Lower lobe of right lung (tissue), 2 donors: ENCODE measurements around the gene KRT73. TPM values are rescaled to one million over a fixed set of nuclear protein-coding genes. Genes with fewer than 3 reads are reported as not detected.

Source experiments
- ATAC-seq, 2 donors: fragments of 200-7000 bp; cut with Tn5 transposase; one replicate each; pipeline ENCODE4 v1.9.1; 2020 to 2022; ENCODE audit warnings: mild to moderate bottlenecking in 2 of 2, moderate library complexity in 2 of 2
- DNase-seq: peaks from one replicate; pipeline ENCODE4 v3.0.0-alpha.2; 2020
- H3K27ac ChIP-seq: fragments of 200-600 bp; one replicate; pipeline ENCODE4 v1.8.0; 2022
- H3K27me3 ChIP-seq: fragments of 200-600 bp; one replicate; pipeline ENCODE4 v1.8.0; 2022; ENCODE audit warnings: low read depth
- H3K36me3 ChIP-seq: fragments of 200-600 bp; one replicate; pipeline ENCODE4 v1.8.0; 2022; ENCODE audit warnings: mild to moderate bottlenecking
- H3K4me1 ChIP-seq: fragments of 200-600 bp; one replicate; pipeline ENCODE4 v1.8.0; 2022
- H3K4me3 ChIP-seq: fragments of 200-600 bp; one replicate; pipeline ENCODE4 v1.8.0; 2022; ENCODE audit warnings: mild to moderate bottlenecking
- H3K9me3 ChIP-seq: fragments of 200-600 bp; one replicate; pipeline ENCODE4 v1.8.0; 2022
- CTCF ChIP-seq: fragments of 200-600 bp; IDR thresholded peaks from one replicate; pipeline ENCODE4 v1.8.0; 2022; ENCODE audit warnings: antibody characterized with exemption, mild to moderate bottlenecking
- intact Hi-C: fragments of 100-400 bp; cut with DNase I; formaldehyde crosslinking; loops from one replicate; pipeline ENCODE4 v1.11.0; 2022
- total RNA-seq: library from RNA; stranded (reverse); fragmentation: NEBNext Ultra II Directional; extraction: Animal tissue kit (Norgen Biotek cat#: 25700); gene quantifications from one replicate; pipeline ENCODE4 v1.2.1, GENCODE V29; 2021
- donor health status: DM: no; HTN: yes; CAD: no; lungs with severe emphysema.

Gene KRT73
- total RNA-seq, 1 donor from 2014 or later, result not detected

- peaks cover 8% of the 10 kb centered on the region for H3K27me3 ChIP-seq
- no peaks in the 10 kb centered on the region for H3K36me3 ChIP-seq
- H3K9me3 ChIP-seq, result no peaks in the 10 kb centered on the region
- DNase-seq, result no peak
- intact Hi-C loops, result no loop called here
- no peak overlapping the region for H3K4me3 ChIP-seq
- no peak for TF ChIP-seq CTCF
- no peak for ATAC-seq
- no peaks in the 10 kb centered on the region for H3K4me1 ChIP-seq
- no peak overlapping the region for H3K27ac ChIP-seq
Measured at GRCh38 chr12:52641468-52641867, 23.1 kb upstream of the KRT73 start.

DNA sequence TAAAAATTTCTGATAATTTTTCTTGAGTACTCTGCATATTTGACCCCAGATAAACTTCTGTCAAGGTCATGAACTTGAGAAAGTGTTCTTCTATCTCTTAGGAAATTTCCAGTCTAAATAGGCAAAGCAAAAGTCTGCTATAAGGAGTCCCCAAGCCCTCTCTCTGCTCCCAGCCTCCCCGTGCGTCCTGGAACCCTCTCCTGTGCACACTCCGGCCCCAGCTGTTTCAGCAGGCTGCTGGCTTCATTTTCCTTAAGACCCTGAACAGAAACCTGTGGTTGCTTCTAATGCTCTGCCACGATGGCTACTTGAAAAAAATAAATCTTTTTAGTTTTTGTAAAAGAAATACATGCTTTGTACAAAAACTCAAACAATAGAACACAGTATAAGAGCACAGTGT, 18.9 kb upstream of the KRT73 start:
- Histone ChIP-seq H3K4me1 (no peaks in the 10 kb centered on the region), H3K27me3 (peaks cover 1% of the 10 kb centered on the region), H3K4me3 (no peak overlapping the region), H3K27ac (no peak overlapping the region), H3K36me3 (no peaks in the 10 kb centered on the region), H3K9me3 (no peaks in the 10 kb centered on the region)
- ATAC-seq (no peak), DNase-seq (no peak)
- intact Hi-C loops, result no loop called here
- TF ChIP-seq CTCF, result no peak

- Histone ChIP-seq H3K4me3 (no peak overlapping the region), H3K4me1 (no peaks in the 10 kb centered on the region), H3K36me3 (no peaks in the 10 kb centered on the region), H3K27ac (no peak overlapping the region), H3K27me3 (no peaks in the 10 kb centered on the region), H3K9me3 (no peaks in the 10 kb centered on the region)
- TF ChIP-seq CTCF, result no peak
- DNase-seq (no peak), ATAC-seq (no peak)
- intact Hi-C loops, result no loop called here
Measured at GRCh38 chr12:52636592-52637258, 18.4 kb upstream of the KRT73 start.

GRCh38 chr12:52636189-52636588, 17.8 kb upstream of the KRT73 start:
- Histone ChIP-seq H3K4me1 (no peaks in the 10 kb centered on the region), H3K9me3 (no peaks in the 10 kb centered on the region), H3K4me3 (no peak overlapping the region), H3K27me3 (no peaks in the 10 kb centered on the region), H3K36me3 (no peaks in the 10 kb centered on the region), H3K27ac (no peak overlapping the region)
- DNase-seq (no peak), ATAC-seq (no peak)
- intact Hi-C loops, result no loop called here
- TF ChIP-seq CTCF, result no peak

GRCh38 chr12:52634266-52635056, 16.1 kb upstream of the KRT73 start:
- Histone ChIP-seq H3K9me3 (no peaks in the 10 kb centered on the region), H3K27me3 (peaks cover 4% of the 10 kb centered on the region), H3K4me3 (no peak overlapping the region), H3K36me3 (no peaks in the 10 kb centered on the region), H3K4me1 (no peaks in the 10 kb centered on the region), H3K27ac (no peak overlapping the region)
- no peak for TF ChIP-seq CTCF
- ATAC-seq (no peak), DNase-seq (no peak)
- intact Hi-C loops, result no loop called here
